ENCODE measurements around the gene ILK.

- TF ChIP-seq CTCF (IDR thresholded peaks at IDR 0.05) (peak; percentile 10 to 29 (median 24)), POLR2A (IDR thresholded peaks at IDR 0.05) (peak; percentile 91)
Measured at GRCh38 chr11:6612213-6613041, 8.9 kb downstream of the ILK start, which contains the start of gene TAF10.

Data from testis (tissue), 2 donors.